ENCODE data around the gene NDUFB8.

Gene NDUFB8

DNA sequence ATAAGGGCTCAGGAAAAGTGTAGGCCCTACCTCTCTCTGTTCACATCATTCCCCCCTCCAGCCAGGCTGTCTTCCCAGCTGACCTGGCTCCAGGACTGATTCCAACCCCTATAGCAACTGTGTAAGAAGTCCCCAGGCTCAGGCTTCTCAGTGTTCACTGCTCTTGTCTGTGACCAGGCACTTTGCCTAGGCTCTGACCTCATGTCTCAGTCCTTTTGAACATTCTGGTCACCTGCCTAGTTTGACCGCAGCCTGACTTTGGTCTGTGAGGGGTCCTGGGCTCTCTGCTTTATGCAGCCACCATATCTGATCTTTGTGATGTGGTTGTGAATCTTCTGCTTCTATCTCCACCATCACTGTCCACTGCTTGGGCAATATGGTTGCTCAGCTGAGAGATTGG is 30.6 kb upstream of the NDUFB8 start:
- no peak for DNase-seq (ENCODE audit: low read depth)
- no peak for TF ChIP-seq CTCF (conservative IDR thresholded peaks at IDR 0.05; ENCODE audit: low read depth, low read length)
- H3K4me3 ChIP-seq (ENCODE audit: low read length), result no peak overlapping the region

GRCh38 chr10:100554902-100555301 is 25.2 kb upstream of the NDUFB8 start:
- DNase-seq (ENCODE audit: low read depth), result no peak
- no peak for TF ChIP-seq CTCF (conservative IDR thresholded peaks at IDR 0.05; ENCODE audit: low read depth, low read length)
- no peak overlapping the region for H3K4me3 ChIP-seq (ENCODE audit: low read length)

DNA sequence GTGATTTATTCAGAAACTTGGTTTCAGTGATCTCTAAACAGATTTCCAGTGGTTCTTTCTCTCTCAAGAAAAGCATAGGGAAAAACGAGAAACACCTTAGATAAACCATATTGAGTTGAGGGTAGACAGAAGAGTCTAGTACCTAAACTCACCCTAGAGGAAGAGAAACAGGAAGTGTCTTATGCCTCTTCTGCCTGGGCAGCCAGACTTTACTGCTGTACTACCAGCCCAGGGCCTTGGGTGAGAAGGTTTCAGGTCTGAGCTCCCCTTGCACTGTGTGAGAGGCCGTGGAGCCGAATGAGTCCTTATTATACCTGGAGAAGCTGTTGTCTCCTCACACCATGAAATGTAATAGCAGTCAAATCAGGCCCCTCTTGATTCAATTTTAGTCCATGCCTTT is 24.3 kb upstream of the NDUFB8 start:
- no peak overlapping the region for H3K4me3 ChIP-seq (ENCODE audit: low read length)
- TF ChIP-seq CTCF (conservative IDR thresholded peaks at IDR 0.05; ENCODE audit: low read depth, low read length), result no peak
- DNase-seq (ENCODE audit: low read depth), result no peak

DNA sequence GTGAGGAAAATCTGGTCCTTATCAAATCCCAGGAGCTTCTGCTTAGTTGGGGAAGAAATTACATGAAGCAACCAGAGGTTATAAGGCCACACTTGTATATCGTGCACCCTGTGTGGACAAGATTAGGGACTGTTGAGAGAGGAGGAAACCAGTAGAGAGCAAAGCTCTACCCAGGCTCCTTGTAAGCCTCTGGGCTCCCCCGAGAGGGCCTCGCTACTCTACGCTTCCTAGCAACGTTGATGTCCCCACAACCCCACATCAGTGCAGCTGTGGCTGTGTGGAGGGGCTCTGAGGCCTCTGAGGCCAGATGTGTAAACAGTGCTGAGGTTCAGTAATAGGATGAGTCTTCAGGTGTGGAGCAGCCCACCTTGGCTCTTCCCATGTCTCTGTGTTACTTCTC is 22.1 kb upstream of the NDUFB8 start:
- TF ChIP-seq CTCF (conservative IDR thresholded peaks at IDR 0.05; ENCODE audit: low read depth, low read length), result no peak
- no peak overlapping the region for H3K4me3 ChIP-seq (ENCODE audit: low read length)

GRCh38 chr10:100551196-100551595 is 21.5 kb upstream of the NDUFB8 start:
- DNase-seq (ENCODE audit: low read depth), result no peak
- no peak overlapping the region for H3K4me3 ChIP-seq (ENCODE audit: low read length)
- no peak for TF ChIP-seq CTCF (conservative IDR thresholded peaks at IDR 0.05; ENCODE audit: low read depth, low read length)

More for the DNA sequence above, 22.1 kb upstream of the NDUFB8 start:
- no peak for DNase-seq (ENCODE audit: low read depth)

GRCh38 chr10:100544950-100545349 is 15.3 kb upstream of the NDUFB8 start:
- TF ChIP-seq CTCF (conservative IDR thresholded peaks at IDR 0.05; ENCODE audit: low read depth, low read length), result no peak
- DNase-seq (ENCODE audit: low read depth), result no peak
- no peak overlapping the region for H3K4me3 ChIP-seq (ENCODE audit: low read length)

DNA sequence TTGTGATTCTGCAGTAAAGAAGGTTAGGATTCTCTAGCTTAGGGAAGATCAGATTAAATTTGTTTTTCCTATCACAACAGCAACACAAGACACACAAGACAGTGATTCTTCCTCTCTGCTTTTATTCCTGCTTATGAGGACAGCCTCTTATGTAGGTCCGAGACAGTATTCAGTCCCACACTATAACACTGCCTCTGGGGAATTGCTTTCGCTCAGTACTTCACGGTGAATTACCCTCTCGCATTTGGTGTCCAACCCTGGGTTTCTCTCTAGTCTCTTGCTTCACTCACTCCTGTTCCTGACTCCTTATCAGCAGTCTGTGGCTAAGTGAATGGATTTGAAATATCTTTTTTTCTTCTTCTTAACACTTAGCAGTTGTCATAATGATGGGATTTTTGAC is 7.8 kb upstream of the NDUFB8 start:
- TF ChIP-seq CTCF (conservative IDR thresholded peaks at IDR 0.05; ENCODE audit: low read depth, low read length), result no peak
- no peak overlapping the region for H3K4me3 ChIP-seq (ENCODE audit: low read length)
- DNase-seq (ENCODE audit: low read depth), result no peak

All from retinal pigment epithelial cell (primary cell).